WERI-Rb-1 (cell line): ENCODE data around the gene PRSS2.
"Not testable (repeated sequence)": the region's sequence is repeated elsewhere in the genome, so short reads cannot be mapped to it uniquely, and the experiment has no call there.

Experiments used
- DNase-seq: peaks from one replicate; pipeline ENCODE4 v3.0.0-alpha.2; 2020
- H3K27ac ChIP-seq: fragments of 250-450 bp; sonication (Bioruptor Pico); 2 replicates; pipeline ENCODE4 v1.5.1; 2020; ENCODE audit warnings: mild to moderate bottlenecking, moderate library complexity
- H3K27me3 ChIP-seq: fragments of 250-450 bp; sonication (Bioruptor Pico); 2 replicates; pipeline ENCODE4 v1.5.1; 2021; ENCODE audit warnings: mild to moderate bottlenecking, low read depth, moderate library complexity; ENCODE audit not compliant: insufficient read depth, severe bottlenecking
- H3K36me3 ChIP-seq: fragments of 250-450 bp; sonication (Bioruptor Pico); 2 replicates; pipeline ENCODE4 v1.5.1; 2020; ENCODE audit warnings: mild to moderate bottlenecking, moderate library complexity
- H3K4me3 ChIP-seq: 2 replicates; pipeline ENCODE4 v1.5.1; 2011; ENCODE audit warnings: low read depth, mild to moderate bottlenecking, control low read depth, low read length
- H3K9me3 ChIP-seq: fragments of 250-450 bp; sonication (Bioruptor Pico); 2 replicates; pipeline ENCODE4 v1.5.1; 2021; ENCODE audit warnings: mild to moderate bottlenecking, moderate library complexity; ENCODE audit not compliant: severe bottlenecking
- CTCF ChIP-seq: IDR thresholded peaks from 2 replicates; pipeline ENCODE4 v1.5.1; 2011; ENCODE audit warnings: low read depth, mild to moderate bottlenecking, control low read depth, inconsistent platforms, low read length

The PRSS2 gene

GRCh38 chr7:142750321-142750938 is 20.3 kb upstream of the PRSS2 start:
- Histone ChIP-seq H3K27me3 (no peaks in the 10 kb centered on the region), H3K9me3 (peaks cover 2% of the 10 kb centered on the region), H3K27ac (no peak overlapping the region), H3K36me3 (no peaks in the 10 kb centered on the region), H3K4me3 (no peak overlapping the region)
- TF ChIP-seq CTCF = no peak
- DNase-seq = no peak

GRCh38 chr7:142751526-142752175 is 19.1 kb upstream of the PRSS2 start:
- H3K27ac ChIP-seq, DNase-seq, H3K4me3 ChIP-seq, H3K9me3 ChIP-seq, H3K36me3 ChIP-seq, H3K27me3 ChIP-seq: not testable (repeated sequence)

- H3K27me3 ChIP-seq = no peaks in the 10 kb centered on the region
- no peak overlapping the region for H3K4me3 ChIP-seq
- H3K36me3 ChIP-seq = no peaks in the 10 kb centered on the region
- DNase-seq = no peak
- H3K9me3 ChIP-seq = peaks cover 2% of the 10 kb centered on the region
- H3K27ac ChIP-seq = no peak overlapping the region
- TF ChIP-seq CTCF = no peak
These were observed 18.2 kb upstream of the PRSS2 start for GRCh38 chr7:142752376-142753225.

- no peak for DNase-seq
- no peaks in the 10 kb centered on the region for H3K27me3 ChIP-seq
- H3K27ac ChIP-seq = no peak overlapping the region
- H3K36me3 ChIP-seq = no peaks in the 10 kb centered on the region
- no peak overlapping the region for H3K4me3 ChIP-seq
- H3K9me3 ChIP-seq = peaks cover 2% of the 10 kb centered on the region
- TF ChIP-seq CTCF = no peak
These were observed 17.4 kb upstream of the PRSS2 start for GRCh38 chr7:142753366-142753765.

GRCh38 chr7:142753925-142754491 is 16.8 kb upstream of the PRSS2 start:
- not testable (repeated sequence) for DNase-seq, H3K36me3 ChIP-seq, H3K27me3 ChIP-seq, H3K4me3 ChIP-seq, H3K9me3 ChIP-seq, H3K27ac ChIP-seq

- Histone ChIP-seq H3K4me3 (no peak overlapping the region), H3K9me3 (peaks cover 2% of the 10 kb centered on the region), H3K36me3 (no peaks in the 10 kb centered on the region), H3K27ac (0 out of 2 replicates have a peak overlapping the region, but pooled peaks have one; percentile 34), H3K27me3 (no peaks in the 10 kb centered on the region)
- DNase-seq = peak; percentile 65
- no peak for TF ChIP-seq CTCF
These were observed 15.8 kb upstream of the PRSS2 start for GRCh38 chr7:142754681-142755575.

- not testable (repeated sequence) for H3K27ac ChIP-seq, H3K36me3 ChIP-seq, H3K27me3 ChIP-seq, H3K9me3 ChIP-seq, H3K4me3 ChIP-seq
- DNase-seq = peak; percentile 51
These were observed 12.5 kb upstream of the PRSS2 start for GRCh38 chr7:142758312-142758711.
